ENCODE data around the gene MARK1. TPM values are rescaled to one million over a fixed set of nuclear protein-coding genes. Genes with fewer than 3 reads are reported as not detected.

MARK1 gene
- total RNA-seq, 1 donor from 2014 or later, result 105 TPM

DNA sequence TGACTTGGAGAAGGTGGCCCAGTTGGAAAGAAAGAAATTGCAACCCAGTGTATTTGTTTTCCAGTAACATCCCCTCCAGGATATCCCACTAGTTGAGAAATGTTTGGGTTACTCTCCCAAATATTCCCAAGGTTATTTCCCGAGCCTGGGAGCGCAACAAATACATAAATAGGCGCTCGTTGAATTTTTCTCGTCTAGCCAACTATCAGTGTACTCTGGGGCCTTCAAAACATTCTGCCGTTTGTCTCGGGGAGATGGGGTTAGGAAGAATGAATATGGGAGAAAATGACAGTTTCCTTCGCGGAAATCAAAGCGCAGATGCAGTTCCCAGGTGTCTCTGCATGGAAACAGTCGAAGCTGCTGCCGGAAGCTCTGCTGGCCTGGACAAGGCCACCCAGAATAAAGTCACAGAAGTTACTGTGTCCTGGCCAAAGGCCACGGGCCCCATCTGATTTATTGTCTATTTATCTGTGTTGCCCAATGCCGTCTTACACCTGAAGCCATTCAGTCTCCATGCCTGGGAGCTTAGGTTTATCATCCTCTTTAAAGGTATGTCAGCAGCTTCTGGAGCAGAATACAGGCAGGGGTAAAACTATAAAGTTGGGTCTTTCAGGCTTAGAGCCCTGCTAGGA is 163.2 kb downstream of the MARK1 start:
- Mint-ChIP-seq H3K36me3 (ENCODE audit: unreplicated experiment) (peaks cover 5% of the 10 kb centered on the region), H3K9me3 (ENCODE audit: unreplicated experiment) (peaks cover 7% of the 10 kb centered on the region), H3K4me1 (ENCODE audit: low read depth, unreplicated experiment) (peaks cover 14% of the 10 kb centered on the region), H3K27ac (ENCODE audit: unreplicated experiment) (no peak overlapping the region), H3K27me3 (ENCODE audit: unreplicated experiment) (no peaks in the 10 kb centered on the region), H3K4me3 (ENCODE audit: unreplicated experiment) (peak overlapping the region; percentile 88)
- TF ChIP-seq, protein P1, sequence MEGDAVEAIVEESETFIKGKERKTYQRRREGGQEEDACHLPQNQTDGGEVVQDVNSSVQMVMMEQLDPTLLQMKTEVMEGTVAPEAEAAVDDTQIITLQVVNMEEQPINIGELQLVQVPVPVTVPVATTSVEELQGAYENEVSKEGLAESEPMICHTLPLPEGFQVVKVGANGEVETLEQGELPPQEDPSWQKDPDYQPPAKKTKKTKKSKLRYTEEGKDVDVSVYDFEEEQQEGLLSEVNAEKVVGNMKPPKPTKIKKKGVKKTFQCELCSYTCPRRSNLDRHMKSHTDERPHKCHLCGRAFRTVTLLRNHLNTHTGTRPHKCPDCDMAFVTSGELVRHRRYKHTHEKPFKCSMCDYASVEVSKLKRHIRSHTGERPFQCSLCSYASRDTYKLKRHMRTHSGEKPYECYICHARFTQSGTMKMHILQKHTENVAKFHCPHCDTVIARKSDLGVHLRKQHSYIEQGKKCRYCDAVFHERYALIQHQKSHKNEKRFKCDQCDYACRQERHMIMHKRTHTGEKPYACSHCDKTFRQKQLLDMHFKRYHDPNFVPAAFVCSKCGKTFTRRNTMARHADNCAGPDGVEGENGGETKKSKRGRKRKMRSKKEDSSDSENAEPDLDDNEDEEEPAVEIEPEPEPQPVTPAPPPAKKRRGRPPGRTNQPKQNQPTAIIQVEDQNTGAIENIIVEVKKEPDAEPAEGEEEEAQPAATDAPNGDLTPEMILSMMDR (IDR thresholded peaks at IDR 0.05; ENCODE audit: partially characterized antibody, unreplicated experiment), result no peak
- DNase-seq, result no peak

DNA sequence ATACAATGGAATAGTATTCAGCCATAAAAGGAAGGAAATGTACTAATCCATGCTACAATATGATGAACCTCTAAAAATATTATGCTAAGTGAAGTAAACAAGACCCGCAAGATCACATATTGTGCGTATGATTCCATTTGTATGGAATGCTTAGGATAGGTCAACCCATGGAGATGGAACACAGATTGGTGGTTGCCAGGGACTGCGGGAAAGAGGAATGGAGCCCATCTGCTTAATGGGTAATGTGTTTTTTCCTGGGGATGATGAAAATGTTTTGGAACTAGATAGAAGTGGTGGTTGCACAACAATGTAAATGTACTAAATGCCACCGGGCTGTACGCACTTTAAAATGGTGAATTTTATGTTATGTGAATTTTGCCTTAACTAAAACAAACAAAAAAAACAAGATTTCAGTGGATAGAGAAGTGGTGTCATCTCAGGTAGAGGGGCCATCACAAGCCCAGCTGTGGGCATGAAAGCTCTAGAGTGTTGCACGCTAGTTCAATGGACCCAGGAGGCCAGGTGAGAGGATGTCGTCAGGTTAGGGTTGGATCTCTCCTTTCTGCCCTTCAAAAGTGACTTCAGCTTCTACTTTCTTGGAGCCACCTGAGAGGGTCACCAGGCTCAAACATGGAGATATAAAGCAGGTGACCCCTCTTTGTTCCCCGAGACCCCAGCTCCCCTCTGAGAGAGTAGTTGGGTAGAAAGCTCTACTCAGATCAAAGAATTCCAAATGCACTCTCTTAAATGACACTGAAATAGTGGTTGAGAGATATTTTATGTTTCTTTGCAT is 164.7 kb downstream of the MARK1 start:
- H3K27ac Mint-ChIP-seq (ENCODE audit: unreplicated experiment), result peak overlapping the region; percentile 45
- H3K4me1 Mint-ChIP-seq (ENCODE audit: low read depth, unreplicated experiment), result peaks cover 14% of the 10 kb centered on the region
- H3K27me3 Mint-ChIP-seq (ENCODE audit: unreplicated experiment), result no peaks in the 10 kb centered on the region
- H3K4me3 Mint-ChIP-seq (ENCODE audit: unreplicated experiment), result peak overlapping the region; percentile 35
- peaks cover 9% of the 10 kb centered on the region for H3K36me3 Mint-ChIP-seq (ENCODE audit: unreplicated experiment)
- TF ChIP-seq, protein P1 (IDR thresholded peaks at IDR 0.05; ENCODE audit: partially characterized antibody, unreplicated experiment), result no peak
- no peak for DNase-seq
- H3K9me3 Mint-ChIP-seq (ENCODE audit: unreplicated experiment), result peaks cover 7% of the 10 kb centered on the region

DNA sequence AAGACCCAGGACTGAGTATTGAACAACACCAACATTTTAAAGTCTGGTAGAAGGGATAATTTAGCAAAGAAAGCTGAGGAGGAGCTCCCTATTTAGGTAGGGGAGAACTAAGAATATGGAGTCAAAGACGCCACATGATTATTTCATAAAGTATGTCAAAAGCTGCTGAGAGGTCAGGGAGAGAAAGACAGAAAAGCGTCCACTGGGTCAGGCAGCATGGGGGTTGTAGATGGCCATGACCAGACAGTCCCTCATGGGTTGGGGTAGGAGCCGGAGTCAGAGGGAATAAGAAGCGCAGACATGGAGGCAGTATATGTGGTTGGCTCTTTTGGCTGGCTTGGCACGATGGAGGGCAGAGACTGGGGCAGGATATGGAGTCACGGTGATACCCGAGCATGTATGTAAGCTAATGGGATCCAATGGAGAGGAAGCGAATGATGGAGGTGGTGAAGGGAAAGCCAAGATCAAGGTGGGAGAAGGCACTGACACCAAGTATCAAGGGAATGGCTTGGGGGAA is 167.0 kb downstream of the MARK1 start:
- no peak for DNase-seq
- Mint-ChIP-seq H3K36me3 (ENCODE audit: unreplicated experiment) (peaks cover 15% of the 10 kb centered on the region), H3K27ac (ENCODE audit: unreplicated experiment) (no peak overlapping the region), H3K4me1 (ENCODE audit: low read depth, unreplicated experiment) (peaks cover 11% of the 10 kb centered on the region), H3K9me3 (ENCODE audit: unreplicated experiment) (peaks cover 7% of the 10 kb centered on the region), H3K4me3 (ENCODE audit: unreplicated experiment) (no peak overlapping the region), H3K27me3 (ENCODE audit: unreplicated experiment) (no peaks in the 10 kb centered on the region)
- TF ChIP-seq, protein P1 (IDR thresholded peaks at IDR 0.05; ENCODE audit: partially characterized antibody, unreplicated experiment), result no peak

GRCh38 chr1:220695426-220695825 is 167.5 kb downstream of the MARK1 start:
- H3K9me3 Mint-ChIP-seq (ENCODE audit: unreplicated experiment), result peaks cover 6% of the 10 kb centered on the region
- H3K36me3 Mint-ChIP-seq (ENCODE audit: unreplicated experiment), result peaks cover 15% of the 10 kb centered on the region
- DNase-seq, result no peak
- no peaks in the 10 kb centered on the region for H3K27me3 Mint-ChIP-seq (ENCODE audit: unreplicated experiment)
- no peak overlapping the region for H3K4me3 Mint-ChIP-seq (ENCODE audit: unreplicated experiment)
- no peak overlapping the region for H3K27ac Mint-ChIP-seq (ENCODE audit: unreplicated experiment)
- TF ChIP-seq, protein P1 (IDR thresholded peaks at IDR 0.05; ENCODE audit: partially characterized antibody, unreplicated experiment), result no peak
- H3K4me1 Mint-ChIP-seq (ENCODE audit: low read depth, unreplicated experiment), result peaks cover 12% of the 10 kb centered on the region

All from glutamatergic neuron (in vitro differentiated cells).